HK-2 (cell line): ENCODE data around the gene RNF4.
"Not testable (repeated sequence)": the region's sequence is repeated elsewhere in the genome, so short reads cannot be mapped to it uniquely, and the experiment has no call there.

Experiments
- DNase-seq: peaks from one replicate; pipeline ENCODE4 v3.0.0-alpha.2; 2018; ENCODE audit not compliant: unreplicated experiment

Gene RNF4

GRCh38 chr4:2457481-2458295 is 11.2 kb upstream of the RNF4 start:
- no peak for DNase-seq

GRCh38 chr4:2458546-2459491 is 10.1 kb upstream of the RNF4 start:
- no peak for DNase-seq

GRCh38 chr4:2459589-2460349 is 9.1 kb upstream of the RNF4 start:
- DNase-seq: no peak

- no peak for DNase-seq
Measured at GRCh38 chr4:2461246-2461960, 7.5 kb upstream of the RNF4 start.

GRCh38 chr4:2462218-2462991 is 6.5 kb upstream of the RNF4 start:
- DNase-seq: peak; percentile 72

GRCh38 chr4:2462992-2463762 is 5.7 kb upstream of the RNF4 start:
- DNase-seq: no peak

GRCh38 chr4:2465032-2465431 is 3.9 kb upstream of the RNF4 start:
- DNase-seq: no peak

GRCh38 chr4:2465544-2465943 is 3.4 kb upstream of the RNF4 start:
- not testable (repeated sequence) for DNase-seq

- peak; percentile 70 for DNase-seq
Measured at GRCh38 chr4:2469192-2469984, 482 bp downstream of the RNF4 start.

GRCh38 chr4:2470791-2471190 is 1.9 kb downstream of the RNF4 start:
- DNase-seq: no peak

GRCh38 chr4:2472187-2472586 is 3.3 kb downstream of the RNF4 start:
- no peak for DNase-seq

GRCh38 chr4:2478229-2478628 is 9.3 kb downstream of the RNF4 start:
- DNase-seq: no peak

GRCh38 chr4:2480649-2481048 is 11.7 kb downstream of the RNF4 start:
- DNase-seq: no peak

- no peak for DNase-seq
Measured at GRCh38 chr4:2482192-2482591, 13.3 kb downstream of the RNF4 start.

GRCh38 chr4:2482693-2483092 is 13.8 kb downstream of the RNF4 start:
- no peak for DNase-seq

- no peak for DNase-seq
Measured at GRCh38 chr4:2483237-2483636, 14.3 kb downstream of the RNF4 start.

- DNase-seq: no peak
Measured at GRCh38 chr4:2484185-2484584, 15.3 kb downstream of the RNF4 start.

GRCh38 chr4:2484993-2485392 is 16.1 kb downstream of the RNF4 start:
- no peak for DNase-seq

GRCh38 chr4:2485956-2486355 is 17.1 kb downstream of the RNF4 start:
- DNase-seq: no peak
